ENCODE results near the gene HOMER2. TPM values are rescaled to one million over a fixed set of nuclear protein-coding genes. Genes with fewer than 3 reads are reported as not detected.
A peak's percentile ranks its signal among the peaks of the same experiment; 100 is the strongest.

HOMER2 gene
- total and polyA plus RNA-seq, 4 donors: 4.3 to 62.0 (median 23.6) TPM

GRCh38 chr15:82937712-82938058 is 14.8 kb downstream of the HOMER2 start:
- H3K36me3 ChIP-seq (ENCODE audit: control insufficient read depth in 4 of 4, insufficient read depth in 3 of 4, low read depth in 1 of 4, low read length in 3 of 4): no peaks in the 10 kb centered on the region
- TF ChIP-seq FOXA1 (IDR thresholded peaks at IDR 0.05) (no peak), MAX (IDR thresholded peaks at IDR 0.05) (no peak), GABPA (IDR thresholded peaks at IDR 0.05 in 1 of 2, conservative IDR thresholded peaks at IDR 0.05 in 1 of 2) (no peak), HNF4A (conservative IDR thresholded peaks at IDR 0.05) (no peak), EGR1 (IDR thresholded peaks at IDR 0.05; ENCODE audit: low read depth in 2 of 2) (no peak), FOXA2 (IDR thresholded peaks at IDR 0.05) (no peak), RXRA (IDR thresholded peaks at IDR 0.05) (no peak), ZBTB33 (IDR thresholded peaks at IDR 0.05) (no peak), YY1 (IDR thresholded peaks at IDR 0.05) (no peak), REST (IDR thresholded peaks at IDR 0.05) (no peak)
- TF ChIP-seq, protein P1, sequence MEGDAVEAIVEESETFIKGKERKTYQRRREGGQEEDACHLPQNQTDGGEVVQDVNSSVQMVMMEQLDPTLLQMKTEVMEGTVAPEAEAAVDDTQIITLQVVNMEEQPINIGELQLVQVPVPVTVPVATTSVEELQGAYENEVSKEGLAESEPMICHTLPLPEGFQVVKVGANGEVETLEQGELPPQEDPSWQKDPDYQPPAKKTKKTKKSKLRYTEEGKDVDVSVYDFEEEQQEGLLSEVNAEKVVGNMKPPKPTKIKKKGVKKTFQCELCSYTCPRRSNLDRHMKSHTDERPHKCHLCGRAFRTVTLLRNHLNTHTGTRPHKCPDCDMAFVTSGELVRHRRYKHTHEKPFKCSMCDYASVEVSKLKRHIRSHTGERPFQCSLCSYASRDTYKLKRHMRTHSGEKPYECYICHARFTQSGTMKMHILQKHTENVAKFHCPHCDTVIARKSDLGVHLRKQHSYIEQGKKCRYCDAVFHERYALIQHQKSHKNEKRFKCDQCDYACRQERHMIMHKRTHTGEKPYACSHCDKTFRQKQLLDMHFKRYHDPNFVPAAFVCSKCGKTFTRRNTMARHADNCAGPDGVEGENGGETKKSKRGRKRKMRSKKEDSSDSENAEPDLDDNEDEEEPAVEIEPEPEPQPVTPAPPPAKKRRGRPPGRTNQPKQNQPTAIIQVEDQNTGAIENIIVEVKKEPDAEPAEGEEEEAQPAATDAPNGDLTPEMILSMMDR (IDR thresholded peaks at IDR 0.05; ENCODE audit: low read depth, low read length, missing input control): no peak
- no peaks in the 10 kb centered on the region for H3K27me3 ChIP-seq (ENCODE audit: control insufficient read depth in 4 of 4, insufficient read depth in 4 of 4, low read length in 3 of 4)
- 93% methylated on average over 5 of the region's 5 CpGs for WGBS
- H3K27ac ChIP-seq (ENCODE audit: low read depth in 1 of 2, low read length in 2 of 2): no peak overlapping the region
- H3K9me3 ChIP-seq (ENCODE audit: control insufficient read depth in 4 of 4, low read length in 3 of 4): no peaks in the 10 kb centered on the region
- H3K9ac ChIP-seq (ENCODE audit: low read depth in 1 of 2, low read length in 2 of 2): no peak overlapping the region
- peaks cover 2 to 14% (median 8%) of the 10 kb centered on the region in 4 donors for H3K4me1 ChIP-seq (ENCODE audit: control insufficient read depth in 4 of 4, insufficient read depth in 4 of 4, low read length in 3 of 4)
- no peak overlapping the region for H3K4me3 ChIP-seq (ENCODE audit: low read depth in 1 of 3, low read length in 3 of 3)
- DNase-seq (ENCODE audit: low spot score): no peak

DNA sequence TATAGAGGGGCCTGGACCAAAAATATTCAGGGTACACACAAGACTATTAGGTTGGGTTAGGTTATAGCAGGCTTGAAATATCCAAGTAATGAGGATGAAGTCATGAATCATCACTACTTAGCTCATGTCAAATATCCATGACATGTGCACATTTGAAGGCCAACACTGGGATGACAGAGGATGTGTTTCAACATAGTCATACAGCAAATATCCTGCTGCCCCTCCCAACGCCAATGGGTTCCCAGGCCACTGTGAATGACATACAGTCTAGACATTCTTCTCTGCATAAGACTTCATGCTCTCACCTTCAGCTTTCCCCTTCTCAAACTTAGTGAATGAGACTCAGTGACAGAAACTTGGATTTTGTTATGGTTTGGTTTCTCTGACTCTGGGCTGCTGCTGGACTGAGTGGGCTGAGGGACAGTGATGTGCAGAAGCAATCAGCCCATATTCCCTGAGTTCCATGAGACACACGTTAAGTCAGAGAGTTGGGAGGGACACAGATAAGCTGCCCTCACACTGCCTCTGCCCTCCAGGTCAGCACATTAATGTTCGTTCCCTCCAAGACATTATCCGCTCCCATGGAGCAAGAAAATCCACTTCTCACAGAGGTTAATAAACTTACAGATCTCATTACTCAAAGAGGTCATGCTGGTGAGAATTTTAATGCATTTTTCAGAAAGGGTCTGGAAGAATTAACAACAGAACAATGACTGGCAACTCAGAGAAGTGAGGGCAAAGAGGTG is 15.4 kb downstream of the HOMER2 start:
- WGBS: 72% methylated on average over 4 of the region's 4 CpGs
- Histone ChIP-seq H3K9ac (ENCODE audit: low read depth in 1 of 2, low read length in 2 of 2) (no peak overlapping the region), H3K4me1 (ENCODE audit: control insufficient read depth in 4 of 4, insufficient read depth in 4 of 4, low read length in 3 of 4) (peaks cover 0 to 8% (median 6%) of the 10 kb centered on the region in 4 donors), H3K27ac (ENCODE audit: low read depth in 1 of 2, low read length in 2 of 2) (peak overlapping the region; percentile 21 to 60), H3K4me3 (ENCODE audit: low read depth in 1 of 3, low read length in 3 of 3) (no peak overlapping the region), H3K27me3 (ENCODE audit: control insufficient read depth in 4 of 4, insufficient read depth in 4 of 4, low read length in 3 of 4) (no peaks in the 10 kb centered on the region), H3K9me3 (ENCODE audit: control insufficient read depth in 4 of 4, low read length in 3 of 4) (no peaks in the 10 kb centered on the region), H3K36me3 (ENCODE audit: control insufficient read depth in 4 of 4, insufficient read depth in 3 of 4, low read depth in 1 of 4, low read length in 3 of 4) (no peaks in the 10 kb centered on the region)
- DNase-seq (ENCODE audit: low spot score): no peak
- TF ChIP-seq FOXA2 (IDR thresholded peaks at IDR 0.05) (no peak), RAD21 (IDR thresholded peaks at IDR 0.05) (no peak), RXRA (IDR thresholded peaks at IDR 0.05) (no peak), JUND (IDR thresholded peaks at IDR 0.05) (no peak), NR2F2 (IDR thresholded peaks at IDR 0.05) (no peak), HNF4A (conservative IDR thresholded peaks at IDR 0.05) (no peak), GABPA (IDR thresholded peaks at IDR 0.05 in 1 of 2, conservative IDR thresholded peaks at IDR 0.05 in 1 of 2) (no peak), YY1 (IDR thresholded peaks at IDR 0.05) (no peak), MAX (IDR thresholded peaks at IDR 0.05) (no peak), TAF1 (conservative IDR thresholded peaks at IDR 0.05) (no peak), REST (IDR thresholded peaks at IDR 0.05) (no peak)
- TF ChIP-seq, protein P1 (IDR thresholded peaks at IDR 0.05; ENCODE audit: low read depth, low read length, missing input control): no peak
